GM23338 (cell line): ENCODE data around the gene NDP. TPM values are rescaled to one million over a fixed set of nuclear protein-coding genes. Genes with fewer than 3 reads are reported as not detected.

Experiments used
- ATAC-seq: fragments of 200-7000 bp; cut with Tn5 transposase; 3 replicates; pipeline ENCODE4 v1.9.1; 2020
- DNase-seq: peaks from one replicate; pipeline ENCODE4 v3.0.0-alpha.2; 2015; ENCODE audit warnings: low spot score
- H2AFZ ChIP-seq: fragments of 200-600 bp; sonication (generic); 2 replicates; pipeline ENCODE4 v1.8.0; 2016; ENCODE audit warnings: antibody characterized with exemption, mild to moderate bottlenecking, moderate library complexity
- H3F3A ChIP-seq: fragments of 200-600 bp; sonication (generic); replicated peaks from 2 replicates; pipeline ENCODE4 v1.8.0; 2017; ENCODE audit warnings: antibody characterized with exemption, mixed run types, low read depth
- H3K27ac ChIP-seq: fragments of 200-600 bp; sonication (generic); 2 replicates; pipeline ENCODE4 v1.6.1; 2016; ENCODE audit warnings: low read depth
- H3K27me3 ChIP-seq: fragments of 200-600 bp; sonication (generic); 2 replicates; pipeline ENCODE4 v1.8.0; 2016; ENCODE audit warnings: mild to moderate bottlenecking, mixed run types, moderate library complexity; ENCODE audit not compliant: insufficient read depth
- H3K36me3 ChIP-seq: fragments of 200-600 bp; sonication (generic); 2 replicates; pipeline ENCODE4 v1.8.0; 2016; ENCODE audit warnings: mild to moderate bottlenecking; ENCODE audit not compliant: insufficient read depth
- H3K4me1 ChIP-seq: fragments of 200-600 bp; sonication (generic); 2 replicates; pipeline ENCODE4 v1.8.0; 2016; ENCODE audit warnings: mild to moderate bottlenecking, moderate library complexity; ENCODE audit not compliant: insufficient read depth
- H3K4me2 ChIP-seq: fragments of 200-600 bp; sonication (generic); 2 replicates; pipeline ENCODE4 v1.7.1; 2017; ENCODE audit warnings: mixed run types
- H3K4me3 ChIP-seq: fragments of 200-600 bp; sonication (generic); 2 replicates; pipeline ENCODE4 v1.6.1; 2016; ENCODE audit warnings: mixed run types
- H3K79me2 ChIP-seq: fragments of 200-600 bp; sonication (generic); replicated peaks from 2 replicates; pipeline ENCODE4 v1.8.0; 2017; ENCODE audit warnings: mild to moderate bottlenecking; ENCODE audit not compliant: insufficient read depth
- H3K9me2 ChIP-seq: fragments of 200-600 bp; sonication (generic); 2 replicates; pipeline ENCODE4 v1.8.0; 2017; ENCODE audit not compliant: insufficient read depth
- H4K20me1 ChIP-seq: fragments of 200-600 bp; sonication (generic); replicated peaks from 2 replicates; pipeline ENCODE4 v1.8.0; 2017; ENCODE audit warnings: mild to moderate bottlenecking; ENCODE audit not compliant: insufficient read depth
- H3K27ac Mint-ChIP-seq: 2 replicates; pipeline ENCODE4 v1.8.0; 2020; ENCODE audit warnings: inconsistent platforms, mild to moderate bottlenecking, moderate library complexity, mixed read lengths
- H3K27me3 Mint-ChIP-seq: 3 replicates; pipeline ENCODE4 v1.8.0; 2022; ENCODE audit warnings: low read depth, mild to moderate bottlenecking, moderate library complexity, mixed read lengths, inconsistent platforms; ENCODE audit not compliant: insufficient read depth, poor library complexity
- H3K36me3 Mint-ChIP-seq: 3 replicates; pipeline ENCODE4 v1.8.0; 2021; ENCODE audit warnings: low read depth, mild to moderate bottlenecking, inconsistent platforms, moderate library complexity, mixed read lengths
- H3K4me1 Mint-ChIP-seq: 3 replicates; pipeline ENCODE4 v1.8.0; 2020; ENCODE audit warnings: mild to moderate bottlenecking, inconsistent platforms, mixed read lengths
- H3K4me3 Mint-ChIP-seq: 3 replicates; pipeline ENCODE4 v1.8.0; 2021; ENCODE audit warnings: moderate library complexity, mild to moderate bottlenecking, inconsistent platforms, mixed read lengths
- H3K9me3 Mint-ChIP-seq: 3 replicates; pipeline ENCODE4 v1.8.0; 2020; ENCODE audit warnings: moderate library complexity, mild to moderate bottlenecking, inconsistent platforms, mixed read lengths
- CREB1 ChIP-seq: fragments of 250-450 bp; sonication (Bioruptor Pico); IDR thresholded peaks from 2 replicates; pipeline ENCODE4 v1.5.0; 2020; ENCODE audit warnings: low read depth, mild to moderate bottlenecking, moderate library complexity
- EZH2 ChIP-seq: fragments of 200-600 bp; sonication (generic); IDR thresholded peaks from one replicate; pipeline ENCODE4 v1.8.0; 2017; ENCODE audit warnings: antibody characterized with exemption, mild to moderate bottlenecking, low read depth; ENCODE audit not compliant: unreplicated experiment
- EZH2phosphoT487 ChIP-seq: fragments of 200-600 bp; sonication (generic); IDR thresholded peaks from one replicate; pipeline ENCODE4 v1.8.1; 2018; ENCODE audit warnings: antibody characterized with exemption; ENCODE audit not compliant: unreplicated experiment
- NANOG ChIP-seq: IDR thresholded peaks from 2 replicates; pipeline ENCODE4 v1.6.1; 2016; ENCODE audit warnings: antibody characterized with exemption, borderline replicate concordance
- POLR2AphosphoS5 ChIP-seq: IDR thresholded peaks from 2 replicates; pipeline ENCODE4 v1.6.1; 2016; ENCODE audit warnings: antibody characterized with exemption, low read depth
- STAT1 ChIP-seq: IDR thresholded peaks from one replicate; pipeline ENCODE4 v1.6.1; 2016; ENCODE audit warnings: antibody characterized with exemption; ENCODE audit not compliant: unreplicated experiment
- ZNF114 ChIP-seq: fragments of 250-450 bp; sonication (Bioruptor Pico); IDR thresholded peaks from 2 replicates; pipeline ENCODE4 v1.5.0; 2020; ENCODE audit warnings: mild to moderate bottlenecking, moderate library complexity
- polyA plus RNA-seq: library from polyadenylated mRNA; unstranded; fragments of >200 nt; fragmentation: Nextera tagmentation; extraction: Ambion mirVana; gene quantifications from 2 replicates; pipeline ENCODE4 v1.2.1, GENCODE V29; 2016
- total RNA-seq: library from RNA; depleted of rRNA; stranded (reverse); fragments of >200 nt; shearing (Covaris generic); gene quantifications from 2 replicates; pipeline ENCODE4 v1.2.3, GENCODE V29; 2014
- TF ChIP-seq, protein P1 (sequence below): fragments of 250-450 bp; sonication (Bioruptor Pico); IDR thresholded peaks from 2 replicates; pipeline ENCODE4 v1.5.0; 2020; ENCODE audit warnings: mild to moderate bottlenecking, moderate library complexity
- TF ChIP-seq, protein P2 (sequence below): IDR thresholded peaks from 2 replicates; pipeline ENCODE4 v1.6.1; 2016; ENCODE audit warnings: antibody characterized with exemption

The NDP gene
- total and polyA plus RNA-seq, 2 experiments from 2014 or later = 0.14 TPM; not detected in 1

DNA sequence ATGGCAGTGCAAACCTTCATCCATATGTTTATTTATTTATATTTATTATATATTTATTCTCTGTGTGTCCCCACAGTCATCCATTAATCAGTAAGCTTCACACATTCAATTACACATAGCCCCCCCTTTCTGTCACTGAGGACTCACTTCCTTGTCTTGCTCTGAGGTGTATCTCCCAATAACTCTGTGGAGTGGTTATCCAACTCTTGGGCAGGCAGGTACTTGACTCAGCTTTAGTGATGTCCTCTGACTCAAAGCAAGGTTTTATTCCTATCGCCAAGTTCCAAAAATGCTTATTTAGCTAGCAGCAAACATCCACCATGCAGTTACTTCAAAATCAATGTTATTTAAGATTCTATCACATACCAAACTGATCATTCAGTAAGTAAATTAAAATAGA is 25.2 kb upstream of the NDP start (continued):
- TF ChIP-seq, protein P1, sequence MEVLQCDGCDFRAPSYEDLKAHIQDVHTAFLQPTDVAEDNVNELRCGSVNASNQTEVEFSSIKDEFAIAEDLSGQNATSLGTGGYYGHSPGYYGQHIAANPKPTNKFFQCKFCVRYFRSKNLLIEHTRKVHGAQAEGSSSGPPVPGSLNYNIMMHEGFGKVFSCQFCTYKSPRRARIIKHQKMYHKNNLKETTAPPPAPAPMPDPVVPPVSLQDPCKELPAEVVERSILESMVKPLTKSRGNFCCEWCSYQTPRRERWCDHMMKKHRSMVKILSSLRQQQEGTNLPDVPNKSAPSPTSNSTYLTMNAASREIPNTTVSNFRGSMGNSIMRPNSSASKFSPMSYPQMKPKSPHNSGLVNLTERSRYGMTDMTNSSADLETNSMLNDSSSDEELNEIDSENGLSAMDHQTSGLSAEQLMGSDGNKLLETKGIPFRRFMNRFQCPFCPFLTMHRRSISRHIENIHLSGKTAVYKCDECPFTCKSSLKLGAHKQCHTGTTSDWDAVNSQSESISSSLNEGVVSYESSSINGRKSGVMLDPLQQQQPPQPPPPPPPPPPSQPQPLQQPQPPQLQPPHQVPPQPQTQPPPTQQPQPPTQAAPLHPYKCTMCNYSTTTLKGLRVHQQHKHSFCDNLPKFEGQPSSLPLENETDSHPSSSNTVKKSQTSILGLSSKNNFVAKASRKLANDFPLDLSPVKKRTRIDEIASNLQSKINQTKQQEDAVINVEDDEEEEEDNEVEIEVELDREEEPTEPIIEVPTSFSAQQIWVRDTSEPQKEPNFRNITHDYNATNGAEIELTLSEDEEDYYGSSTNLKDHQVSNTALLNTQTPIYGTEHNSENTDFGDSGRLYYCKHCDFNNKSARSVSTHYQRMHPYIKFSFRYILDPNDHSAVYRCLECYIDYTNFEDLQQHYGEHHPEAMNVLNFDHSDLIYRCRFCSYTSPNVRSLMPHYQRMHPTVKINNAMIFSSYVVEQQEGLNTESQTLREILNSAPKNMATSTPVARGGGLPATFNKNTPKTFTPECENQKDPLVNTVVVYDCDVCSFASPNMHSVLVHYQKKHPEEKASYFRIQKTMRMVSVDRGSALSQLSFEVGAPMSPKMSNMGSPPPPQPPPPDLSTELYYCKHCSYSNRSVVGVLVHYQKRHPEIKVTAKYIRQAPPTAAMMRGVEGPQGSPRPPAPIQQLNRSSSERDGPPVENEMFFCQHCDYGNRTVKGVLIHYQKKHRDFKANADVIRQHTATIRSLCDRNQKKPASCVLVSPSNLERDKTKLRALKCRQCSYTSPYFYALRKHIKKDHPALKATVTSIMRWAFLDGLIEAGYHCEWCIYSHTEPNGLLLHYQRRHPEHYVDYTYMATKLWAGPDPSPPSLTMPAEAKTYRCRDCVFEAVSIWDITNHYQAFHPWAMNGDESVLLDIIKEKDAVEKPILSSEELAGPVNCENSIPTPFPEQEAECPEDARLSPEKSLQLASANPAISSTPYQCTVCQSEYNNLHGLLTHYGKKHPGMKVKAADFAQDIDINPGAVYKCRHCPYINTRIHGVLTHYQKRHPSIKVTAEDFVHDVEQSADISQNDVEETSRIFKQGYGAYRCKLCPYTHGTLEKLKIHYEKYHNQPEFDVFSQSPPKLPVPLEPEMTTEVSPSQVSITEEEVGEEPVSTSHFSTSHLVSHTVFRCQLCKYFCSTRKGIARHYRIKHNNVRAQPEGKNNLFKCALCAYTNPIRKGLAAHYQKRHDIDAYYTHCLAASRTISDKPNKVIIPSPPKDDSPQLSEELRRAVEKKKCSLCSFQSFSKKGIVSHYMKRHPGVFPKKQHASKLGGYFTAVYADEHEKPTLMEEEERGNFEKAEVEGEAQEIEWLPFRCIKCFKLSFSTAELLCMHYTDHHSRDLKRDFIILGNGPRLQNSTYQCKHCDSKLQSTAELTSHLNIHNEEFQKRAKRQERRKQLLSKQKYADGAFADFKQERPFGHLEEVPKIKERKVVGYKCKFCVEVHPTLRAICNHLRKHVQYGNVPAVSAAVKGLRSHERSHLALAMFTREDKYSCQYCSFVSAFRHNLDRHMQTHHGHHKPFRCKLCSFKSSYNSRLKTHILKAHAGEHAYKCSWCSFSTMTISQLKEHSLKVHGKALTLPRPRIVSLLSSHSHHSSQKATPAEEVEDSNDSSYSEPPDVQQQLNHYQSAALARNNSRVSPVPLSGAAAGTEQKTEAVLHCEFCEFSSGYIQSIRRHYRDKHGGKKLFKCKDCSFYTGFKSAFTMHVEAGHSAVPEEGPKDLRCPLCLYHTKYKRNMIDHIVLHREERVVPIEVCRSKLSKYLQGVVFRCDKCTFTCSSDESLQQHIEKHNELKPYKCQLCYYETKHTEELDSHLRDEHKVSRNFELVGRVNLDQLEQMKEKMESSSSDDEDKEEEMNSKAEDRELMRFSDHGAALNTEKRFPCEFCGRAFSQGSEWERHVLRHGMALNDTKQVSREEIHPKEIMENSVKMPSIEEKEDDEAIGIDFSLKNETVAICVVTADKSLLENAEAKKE (CRISPR knock-in tag) = no peak
- TF ChIP-seq, protein P2, sequence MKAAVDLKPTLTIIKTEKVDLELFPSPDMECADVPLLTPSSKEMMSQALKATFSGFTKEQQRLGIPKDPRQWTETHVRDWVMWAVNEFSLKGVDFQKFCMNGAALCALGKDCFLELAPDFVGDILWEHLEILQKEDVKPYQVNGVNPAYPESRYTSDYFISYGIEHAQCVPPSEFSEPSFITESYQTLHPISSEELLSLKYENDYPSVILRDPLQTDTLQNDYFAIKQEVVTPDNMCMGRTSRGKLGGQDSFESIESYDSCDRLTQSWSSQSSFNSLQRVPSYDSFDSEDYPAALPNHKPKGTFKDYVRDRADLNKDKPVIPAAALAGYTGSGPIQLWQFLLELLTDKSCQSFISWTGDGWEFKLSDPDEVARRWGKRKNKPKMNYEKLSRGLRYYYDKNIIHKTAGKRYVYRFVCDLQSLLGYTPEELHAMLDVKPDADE = no peak
- TF ChIP-seq POLR2AphosphoS5 (no peak), NANOG (no peak)

DNA sequence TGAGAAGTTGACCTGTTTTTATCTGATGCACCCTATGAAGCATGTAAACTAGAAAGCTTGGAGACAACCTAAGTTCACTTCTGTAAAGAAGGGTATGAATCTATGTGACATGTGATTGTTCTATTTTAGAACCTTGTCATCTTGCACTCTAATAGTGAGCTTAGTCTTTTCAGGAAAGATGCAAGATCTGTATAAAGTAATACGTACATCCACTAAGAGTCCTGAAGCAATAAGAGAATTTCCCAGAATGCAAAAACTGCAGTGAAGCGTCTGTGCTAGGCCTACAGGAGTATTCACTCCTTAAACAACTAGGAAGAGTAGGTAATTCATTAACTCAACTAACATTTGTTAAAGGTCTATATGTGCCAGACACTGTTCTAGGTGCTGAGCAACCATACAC is 23.3 kb upstream of the NDP start:
- no peaks in the 10 kb centered on the region for H3K27me3 ChIP-seq
- DNase-seq (no peak), ATAC-seq (no peak)
- Mint-ChIP-seq H3K27me3 (peaks cover 1% of the 10 kb centered on the region), H3K9me3 (no peaks in the 10 kb centered on the region), H3K36me3 (no peaks in the 10 kb centered on the region), H3K4me1 (no peaks in the 10 kb centered on the region), H3K27ac (no peak overlapping the region), H3K4me3 (no peak overlapping the region)
- no peak overlapping the region for H3K4me3 ChIP-seq
- H3K27ac ChIP-seq = no peak overlapping the region
- no peaks in the 10 kb centered on the region for H3K36me3 ChIP-seq
- H3F3A ChIP-seq = no peaks in the 10 kb centered on the region
- H2AFZ ChIP-seq = no peak overlapping the region
- no peaks in the 10 kb centered on the region for H3K79me2 ChIP-seq
- no peak overlapping the region for H3K4me2 ChIP-seq
- H4K20me1 ChIP-seq = no peaks in the 10 kb centered on the region
- no peaks in the 10 kb centered on the region for H3K9me2 ChIP-seq
- H3K4me1 ChIP-seq = no peaks in the 10 kb centered on the region
- no peak for TF ChIP-seq EZH2
- TF ChIP-seq ZNF114 (CRISPR knock-in tag) = no peak
- no peak for TF ChIP-seq POLR2AphosphoS5
- TF ChIP-seq NANOG = no peak
- TF ChIP-seq, protein P2 = no peak
- no peak for TF ChIP-seq CREB1
- no peak for TF ChIP-seq EZH2phosphoT487
- no peak for TF ChIP-seq STAT1
